Spleen (tissue), 11 donors: ENCODE measurements around the gene GET4. TPM values are rescaled to one million over a fixed set of nuclear protein-coding genes. Genes with fewer than 3 reads are reported as not detected.
A peak's percentile ranks its signal among the peaks of the same experiment; 100 is the strongest.

Experiments used
- DNase-seq: peaks from one replicate; pipeline ENCODE4 v3.0.0-alpha.2; 2020
- H3K27ac ChIP-seq, 8 donors: fragments of 200-600 bp; sonication (generic) in 7 of 8; 1 replicate in 4 of 8; 2 replicates in 4 of 8; pipeline versions ENCODE4 v1.5.0 to v1.8.0; 2016 to 2021; ENCODE audit warnings: inconsistent platforms in 4 of 8, mild to moderate bottlenecking in 4 of 8, moderate library complexity in 1 of 8
- H3K27me3 ChIP-seq, 7 donors: fragments of 200-600 bp; sonication (generic) in 6 of 7; replicated peaks in 1 of 7; 1 replicate in 4 of 7; 2 replicates in 3 of 7; pipeline versions ENCODE4 v1.5.0 to v1.8.0; 2016 to 2021; ENCODE audit warnings: inconsistent platforms in 3 of 7, mild to moderate bottlenecking in 1 of 7
- H3K36me3 ChIP-seq, 6 donors: fragments of 200-600 bp; sonication (generic) in 5 of 6; 1 replicate in 4 of 6; 2 replicates in 2 of 6; pipeline versions ENCODE4 v1.5.0 to v1.8.0; 2016 to 2021; ENCODE audit warnings: inconsistent platforms in 2 of 6
- H3K4me1 ChIP-seq, 6 donors: fragments of 200-600 bp; sonication (generic) in 5 of 6; 1 replicate in 3 of 6; 2 replicates in 3 of 6; pipeline versions ENCODE4 v1.5.0 to v1.8.0; 2016 to 2021; ENCODE audit warnings: inconsistent platforms in 3 of 6
- H3K4me3 ChIP-seq, 8 donors: fragments of 200-600 bp; sonication (generic) in 7 of 8; 1 replicate in 4 of 8; 2 replicates in 4 of 8; pipeline versions ENCODE4 v1.5.0 to v1.8.0; 2016 to 2021; ENCODE audit warnings: inconsistent platforms in 4 of 8, mild to moderate bottlenecking in 4 of 8, moderate library complexity in 2 of 8
- H3K9me3 ChIP-seq, 8 donors: fragments of 200-600 bp; sonication (generic) in 7 of 8; 1 replicate in 4 of 8; 2 replicates in 4 of 8; pipeline versions ENCODE4 v1.5.0 to v1.8.0; 2016 to 2021; ENCODE audit warnings: inconsistent platforms in 4 of 8
- POLR2A ChIP-seq, 3 donors: fragments of 450-650 bp; IDR thresholded peaks; one replicate each; pipeline ENCODE4 v1.5.1; 2017; ENCODE audit warnings: antibody characterized with exemption in 3 of 3, mild to moderate bottlenecking in 1 of 3
- POLR2AphosphoS5 ChIP-seq, 3 donors: sonication (generic); formaldehyde crosslinking; IDR thresholded peaks; one replicate each; pipeline ENCODE4 v1.5.1; 2017; ENCODE audit warnings: antibody characterized with exemption in 3 of 3
- WGBS, 5 donors: extraction: QIAGEN DNeasy Blood & Tissue Kit in 3 of 5; methylation state at CpG; one replicate each; pipeline versions ENCODE4 v1.1.5 to v1.1.7; 2013 to 2018; 5-methylcytosine and 5-hydroxymethylcytosine counted together
- intact Hi-C: fragments of 100-400 bp; cut with DNase I; formaldehyde crosslinking; loops from one replicate; pipeline ENCODE4 v1.15.0; 2023; ENCODE audit warnings: low total_unique reads
- polyA plus RNA-seq, 3 donors: library from polyadenylated mRNA; stranded (reverse); fragments of 200-250 nt; gene quantifications; one replicate each; pipeline ENCODE4 v1.2.1, GENCODE V29; 2013
- total RNA-seq, 7 donors: library from RNA; depleted of rRNA in 3 of 7; stranded (reverse); fragments of >200 nt in 3 of 7; fragmentation: NEBNext Ultra II Directional in 4 of 7; extraction: Animal tissue kit (Norgen Biotek cat#: 25700) in 4 of 7; gene quantifications; one replicate each; pipeline versions ENCODE4 v1.1.0 to v1.2.1, GENCODE V29; 2016 to 2021
- TF ChIP-seq, protein P1 (sequence below), 11 experiments: fragments of 200-600 bp in 7 of 11; fragments of 450-650 bp in 4 of 11; sonication (generic) in 4 of 11; IDR thresholded peaks in 8 of 11; conservative IDR thresholded peaks in 3 of 11; 1 replicate in 7 of 11; 2 replicates in 4 of 11; pipeline versions ENCODE4 v1.4.0 to v1.8.0; 2016 to 2021; ENCODE audit warnings: antibody characterized with exemption in 11 of 11, inconsistent platforms in 4 of 11, mild to moderate bottlenecking in 1 of 11
- donor health status: healthy with polysubstance abuse.
- donor health status: DM: no; HTN: no; CAD: no; lungs with moderate emphysema.
- donor health status: DM: no; HTN: no; CAD: no.
- donor health status: Bipolar disorder and iron deficiency.
- donor health status: healthy.
- donor health status: DM: no; HTN: no; CAD: no.
- donor health status: DM: yes; HTN: yes; CAD: no.

GET4 gene
- total and polyA plus RNA-seq, 10 donors: 25.4 to 63.0 (median 36.1) TPM

DNA sequence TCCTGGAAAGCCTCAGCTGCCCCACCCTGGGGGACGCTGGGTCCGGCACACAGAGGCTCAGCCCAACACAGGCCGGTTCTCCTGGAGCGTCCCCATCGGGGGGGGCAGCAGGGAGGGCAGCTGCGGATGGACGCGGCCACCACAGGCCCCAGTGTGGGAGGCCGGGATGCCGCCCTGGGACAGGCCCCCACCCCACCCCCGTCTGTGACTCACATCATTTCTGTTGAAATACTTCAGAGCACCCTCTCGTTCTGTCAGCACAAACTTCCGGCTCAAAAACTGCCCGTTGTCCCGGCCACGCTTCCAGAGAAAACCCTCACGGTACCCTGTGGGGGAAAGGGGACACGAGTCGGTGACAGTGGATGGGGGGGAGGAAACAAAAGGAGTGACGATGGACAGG lies 28.5 kb downstream of the GET4 start:
- H3K9me3 ChIP-seq: no peaks in the 10 kb centered on the region
- peaks cover 0 to 42% (median 0%) of the 10 kb centered on the region in 6 donors for H3K36me3 ChIP-seq
- 68 to 82% (median 77%) methylated on average over 20 of the region's 20 CpGs for WGBS, 5 donors
- intact Hi-C loops: loop anchor here (10.0 kb wide), 1 partner anchor 50 kb away; the partner anchor contains the start of gene ADAP1
- H3K4me1 ChIP-seq: peaks cover 11 to 51% (median 25%) of the 10 kb centered on the region in 6 donors
- peak overlapping the region in 5 of 8 donors; percentile 1 to 44 (median 31) for H3K27ac ChIP-seq
- no peak overlapping the region for H3K4me3 ChIP-seq
- peaks cover 0 to 17% (median 0%) of the 10 kb centered on the region in 7 donors for H3K27me3 ChIP-seq
- TF ChIP-seq POLR2AphosphoS5 (IDR thresholded peaks at IDR 0.05): peak in 1 of 3 donors; percentile 64
- no peak for TF ChIP-seq POLR2A (IDR thresholded peaks at IDR 0.05)
- no peak for DNase-seq

DNA sequence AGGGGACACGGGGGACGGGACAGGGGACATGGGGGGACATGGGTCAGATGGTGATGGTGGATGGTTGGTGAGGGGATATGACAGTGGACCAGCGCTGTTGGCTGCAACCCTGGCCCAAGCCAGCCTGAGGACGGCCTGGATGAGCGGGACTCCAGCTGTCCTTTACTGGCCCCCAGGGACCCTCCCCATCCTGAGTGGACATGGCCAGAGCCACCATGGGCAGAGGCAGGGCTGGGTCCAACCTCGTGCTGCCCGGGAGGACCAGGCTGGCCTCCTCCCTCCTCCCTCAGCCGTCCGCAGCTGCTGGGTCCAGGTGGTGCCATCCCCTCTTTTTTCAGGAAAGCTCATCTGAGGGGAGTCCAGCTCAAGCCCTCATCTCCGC lies 30.4 kb downstream of the GET4 start:
- H3K36me3 ChIP-seq: peaks cover 0 to 32% (median 0%) of the 10 kb centered on the region in 6 donors
- no peak for TF ChIP-seq POLR2AphosphoS5 (IDR thresholded peaks at IDR 0.05)
- TF ChIP-seq, protein P1, sequence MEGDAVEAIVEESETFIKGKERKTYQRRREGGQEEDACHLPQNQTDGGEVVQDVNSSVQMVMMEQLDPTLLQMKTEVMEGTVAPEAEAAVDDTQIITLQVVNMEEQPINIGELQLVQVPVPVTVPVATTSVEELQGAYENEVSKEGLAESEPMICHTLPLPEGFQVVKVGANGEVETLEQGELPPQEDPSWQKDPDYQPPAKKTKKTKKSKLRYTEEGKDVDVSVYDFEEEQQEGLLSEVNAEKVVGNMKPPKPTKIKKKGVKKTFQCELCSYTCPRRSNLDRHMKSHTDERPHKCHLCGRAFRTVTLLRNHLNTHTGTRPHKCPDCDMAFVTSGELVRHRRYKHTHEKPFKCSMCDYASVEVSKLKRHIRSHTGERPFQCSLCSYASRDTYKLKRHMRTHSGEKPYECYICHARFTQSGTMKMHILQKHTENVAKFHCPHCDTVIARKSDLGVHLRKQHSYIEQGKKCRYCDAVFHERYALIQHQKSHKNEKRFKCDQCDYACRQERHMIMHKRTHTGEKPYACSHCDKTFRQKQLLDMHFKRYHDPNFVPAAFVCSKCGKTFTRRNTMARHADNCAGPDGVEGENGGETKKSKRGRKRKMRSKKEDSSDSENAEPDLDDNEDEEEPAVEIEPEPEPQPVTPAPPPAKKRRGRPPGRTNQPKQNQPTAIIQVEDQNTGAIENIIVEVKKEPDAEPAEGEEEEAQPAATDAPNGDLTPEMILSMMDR (IDR thresholded peaks at IDR 0.05 in 8 of 11, conservative IDR thresholded peaks at IDR 0.05 in 3 of 11): no peak
- no peak for TF ChIP-seq POLR2A (IDR thresholded peaks at IDR 0.05)
- peaks cover 0 to 12% (median 0%) of the 10 kb centered on the region in 7 donors for H3K27me3 ChIP-seq
- peaks cover 21 to 54% (median 30%) of the 10 kb centered on the region in 6 donors for H3K4me1 ChIP-seq
- no peak overlapping the region for H3K4me3 ChIP-seq
- DNase-seq: no peak
- peak overlapping the region in 1 of 8 donors; percentile 55 for H3K27ac ChIP-seq
- H3K9me3 ChIP-seq: no peaks in the 10 kb centered on the region
- whole genome bisulfite sequencing, 5 donors: 63 to 84% (median 73%) methylated on average over 8 to 10 of the region's 10 CpGs
- intact Hi-C loops: loop anchor here (10.0 kb wide), 1 partner anchor 48 kb away; the partner anchor contains the start of gene ADAP1

DNA sequence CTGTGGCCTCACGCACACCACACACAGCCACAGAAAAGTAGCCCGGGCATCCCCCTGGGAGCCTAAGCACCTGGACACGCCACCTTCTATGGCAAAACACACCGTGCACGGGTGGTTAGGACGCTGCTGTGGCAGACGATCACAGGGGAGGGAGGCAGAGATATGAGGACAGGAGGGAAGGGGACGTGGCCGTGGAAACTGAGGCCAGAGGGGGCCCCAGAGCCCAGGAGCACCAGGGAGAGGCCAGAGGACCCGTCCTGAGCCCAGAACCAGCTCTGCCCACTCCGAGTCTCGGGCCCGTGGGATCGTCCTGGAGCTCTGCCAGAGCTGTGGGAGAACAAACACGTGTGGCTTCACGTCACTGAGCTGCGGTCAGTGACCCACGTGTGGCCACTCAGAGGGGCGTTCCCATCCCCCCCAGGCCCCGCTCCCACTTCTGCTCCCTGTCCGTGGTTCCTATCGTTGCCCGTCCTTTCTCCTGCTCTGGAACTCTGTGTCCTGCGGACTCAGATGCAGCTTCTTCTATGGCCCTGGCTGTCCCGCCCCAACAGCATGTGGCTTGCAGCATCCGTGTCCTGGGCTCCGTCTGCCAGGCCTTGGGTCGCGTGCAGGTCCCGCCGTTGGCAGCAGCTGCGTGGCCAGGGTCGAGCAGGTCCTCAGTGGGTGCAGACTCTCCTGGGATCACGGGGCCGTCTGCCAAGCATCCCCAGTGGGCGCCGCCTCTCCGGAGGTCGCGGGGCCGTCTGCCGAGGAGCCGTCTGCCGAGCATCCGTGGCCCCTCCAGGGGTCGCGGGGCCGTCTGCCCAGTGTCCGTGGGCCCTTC lies 31.0 kb downstream of the GET4 start:
- no peak for DNase-seq
- TF ChIP-seq POLR2A (IDR thresholded peaks at IDR 0.05): no peak
- TF ChIP-seq, protein P1 (IDR thresholded peaks at IDR 0.05 in 8 of 11, conservative IDR thresholded peaks at IDR 0.05 in 3 of 11): no peak
- TF ChIP-seq POLR2AphosphoS5 (IDR thresholded peaks at IDR 0.05): peak in 2 of 3 donors; percentile 23 to 51
- Histone ChIP-seq H3K27me3 (peaks cover 0 to 12% (median 0%) of the 10 kb centered on the region in 7 donors), H3K9me3 (no peaks in the 10 kb centered on the region), H3K4me3 (no peak overlapping the region), H3K4me1 (peaks cover 21 to 58% (median 29%) of the 10 kb centered on the region in 6 donors), H3K27ac (peak overlapping the region in 1 of 8 donors; percentile 55), H3K36me3 (peaks cover 0 to 32% (median 0%) of the 10 kb centered on the region in 6 donors)
- 58 to 80% (median 69%) methylated on average over 27 to 49 of the region's 49 CpGs for WGBS, 5 donors
- intact Hi-C loops: loop anchor here (10.0 kb wide), 1 partner anchor 47 kb away; the partner anchor contains the start of gene ADAP1

DNA sequence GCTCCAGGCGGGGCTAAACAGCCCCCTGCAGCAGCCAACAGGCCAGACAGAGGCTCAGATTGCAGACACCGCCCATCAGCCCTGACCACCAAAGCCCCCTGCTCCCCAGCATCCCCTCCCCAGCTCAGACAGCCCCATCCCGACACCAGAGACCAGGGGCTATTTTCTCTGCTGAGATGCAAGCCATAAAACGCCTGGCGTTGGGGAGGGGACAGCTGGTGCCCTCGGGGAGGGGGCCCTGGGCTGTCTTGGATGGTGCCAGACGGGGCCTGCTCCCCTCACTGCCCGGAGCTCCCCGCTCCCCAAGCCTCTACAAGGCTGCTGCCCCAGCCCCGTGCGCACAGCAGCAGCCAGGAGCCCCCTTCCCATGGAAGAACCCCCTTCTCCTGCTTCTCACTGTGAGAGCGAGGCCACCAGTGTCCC lies 31.8 kb downstream of the GET4 start:
- H3K4me1 ChIP-seq: peaks cover 21 to 64% (median 29%) of the 10 kb centered on the region in 6 donors
- no peak for DNase-seq
- H3K27ac ChIP-seq: peak overlapping the region in 4 of 8 donors; percentile 4 to 30 (median 24)
- 83 to 93% (median 89%) methylated on average over 4 to 12 of the region's 12 CpGs for WGBS, 5 donors
- TF ChIP-seq POLR2A (IDR thresholded peaks at IDR 0.05) (no peak), POLR2AphosphoS5 (IDR thresholded peaks at IDR 0.05) (no peak)
- TF ChIP-seq, protein P1 (IDR thresholded peaks at IDR 0.05 in 8 of 11, conservative IDR thresholded peaks at IDR 0.05 in 3 of 11): no peak
- peak overlapping the region in 1 of 8 donors; percentile 32 for H3K4me3 ChIP-seq
- intact Hi-C loops: loop anchor here (10.0 kb wide), 1 partner anchor 47 kb away; the partner anchor contains the start of gene ADAP1
- H3K27me3 ChIP-seq: peaks cover 0 to 12% (median 0%) of the 10 kb centered on the region in 7 donors
- H3K36me3 ChIP-seq: peaks cover 0 to 24% (median 0%) of the 10 kb centered on the region in 6 donors
- no peaks in the 10 kb centered on the region for H3K9me3 ChIP-seq
